ENCODE measurements around the gene ARHGEF4.

ARHGEF4 gene

GRCh38 chr2:130918393-130918792 lies 81.7 kb downstream of the ARHGEF4 start:
- DNase-seq (ENCODE audit: low spot score) = no peak

- DNase-seq (ENCODE audit: low spot score) = peak; percentile 65
Observed at GRCh38 chr2:130920415-130921163, 83.9 kb downstream of the ARHGEF4 start.

- no peak for DNase-seq (ENCODE audit: low spot score)
Observed at GRCh38 chr2:130921164-130921476, 84.4 kb downstream of the ARHGEF4 start.

GRCh38 chr2:130922417-130922816 lies 85.7 kb downstream of the ARHGEF4 start:
- DNase-seq (ENCODE audit: low spot score) = no peak

GRCh38 chr2:130928385-130928784 lies 91.7 kb downstream of the ARHGEF4 start:
- DNase-seq (ENCODE audit: low spot score) = no peak

GRCh38 chr2:130930740-130931659 lies 94.3 kb downstream of the ARHGEF4 start:
- DNase-seq (ENCODE audit: low spot score) = no peak

GRCh38 chr2:130933501-130933900 lies 96.8 kb downstream of the ARHGEF4 start:
- DNase-seq (ENCODE audit: low spot score) = no peak

- DNase-seq (ENCODE audit: low spot score) = no peak
Observed at GRCh38 chr2:130936451-130936850, 99.7 kb downstream of the ARHGEF4 start.

- no peak for DNase-seq (ENCODE audit: low spot score)
Observed at GRCh38 chr2:130947967-130948366, 111.3 kb downstream of the ARHGEF4 start.

- no peak for DNase-seq (ENCODE audit: low spot score)
Observed at GRCh38 chr2:130949954-130950353, 113.2 kb downstream of the ARHGEF4 start.

- no peak for DNase-seq (ENCODE audit: low spot score)
Observed at GRCh38 chr2:130951018-130951417, 114.3 kb downstream of the ARHGEF4 start.

GRCh38 chr2:130954873-130955272 lies 118.2 kb downstream of the ARHGEF4 start:
- no peak for DNase-seq (ENCODE audit: low spot score)

GRCh38 chr2:130957915-130958314 lies 121.2 kb downstream of the ARHGEF4 start:
- no peak for DNase-seq (ENCODE audit: low spot score)

- no peak for DNase-seq (ENCODE audit: low spot score)
Observed at GRCh38 chr2:130963196-130963848, 126.6 kb downstream of the ARHGEF4 start.

GRCh38 chr2:130963849-130964793 lies 127.4 kb downstream of the ARHGEF4 start:
- DNase-seq (ENCODE audit: low spot score) = peak; percentile 50

- DNase-seq (ENCODE audit: low spot score) = no peak
Observed at GRCh38 chr2:130964931-130965330, 128.2 kb downstream of the ARHGEF4 start.

- DNase-seq (ENCODE audit: low spot score) = no peak
Observed at GRCh38 chr2:130966149-130966774, 129.5 kb downstream of the ARHGEF4 start.

- no peak for DNase-seq (ENCODE audit: low spot score)
Observed at GRCh38 chr2:130966775-130967490, 130.2 kb downstream of the ARHGEF4 start.

- DNase-seq (ENCODE audit: low spot score) = peak; percentile 31
Observed at GRCh38 chr2:130972410-130972809, 135.7 kb downstream of the ARHGEF4 start.

GRCh38 chr2:130975729-130976128 lies 139.0 kb downstream of the ARHGEF4 start:
- no peak for DNase-seq (ENCODE audit: low spot score)
